Measurements from ENCODE around the gene ADISSP. TPM values are rescaled to one million over a fixed set of nuclear protein-coding genes. Genes with fewer than 3 reads are reported as not detected.

Gene ADISSP
- polyA plus RNA-seq, 1 experiment, result 34.3 TPM

GRCh38 chr20:3787324-3788014 is 19.9 kb upstream of the ADISSP start:
- Histone ChIP-seq H3K27me3 (ENCODE audit: control insufficient read depth, insufficient read depth, low read length) (no peaks in the 10 kb centered on the region), H3K4me3 (ENCODE audit: low read depth, low read length) (peak overlapping the region; percentile 19), H3K36me3 (ENCODE audit: control insufficient read depth, insufficient read depth, low read length) (peaks cover 4% of the 10 kb centered on the region; the same call in 1 of the 2 replicates)
- no peak for TF ChIP-seq CTCF (IDR thresholded peaks at IDR 0.05; ENCODE audit: insufficient read depth, low read depth, low read length)
- no peak for DNase-seq (ENCODE audit: low read depth)
- POLR2A ChIA-PET, result interaction anchor here (1.6 kb wide), 1 partner anchor 33 kb away, joined by 4 read pairs; the partner anchor contains the start of gene AP5S1
- CTCF ChIA-PET, result interaction anchor here (0.8 to 12.0 kb wide), 13 partner anchors 9 to 297 kb away, joined by 3 to 248 read pairs (median 5); partner anchors contain the start of genes AP5S1 and CDC25B

GRCh38 chr20:3786665-3787323 is 19.2 kb upstream of the ADISSP start, which contains the start of gene CENPB:
Gene CENPB (minus strand): TSS chr20:3786740. CDS start chr20:3786483, 257 bp downstream.
- no peaks in the 10 kb centered on the region for H3K27me3 ChIP-seq (ENCODE audit: control insufficient read depth, insufficient read depth, low read length)
- no peak for DNase-seq (ENCODE audit: low read depth)

GRCh38 chr20:3786126-3786484 is 18.6 kb upstream of the ADISSP start:
- ChIA-PET CTCF (interaction anchor here (0.6 to 12.0 kb wide), 21 partner anchors 9 to 299 kb away, joined by 3 to 248 read pairs (median 5); partner anchors contain the start of genes ADISSP, AP5S1 and CDC25B), POLR2A (interaction anchor here (1.6 kb wide), 1 partner anchor 34 kb away, joined by 4 read pairs; the partner anchor contains the start of gene AP5S1)
- peaks cover 4% of the 10 kb centered on the region; the same call in 1 of the 2 replicates for H3K36me3 ChIP-seq (ENCODE audit: control insufficient read depth, insufficient read depth, low read length)
- TF ChIP-seq CTCF (IDR thresholded peaks at IDR 0.05; ENCODE audit: insufficient read depth, low read depth, low read length), result no peak
- no peaks in the 10 kb centered on the region for H3K27me3 ChIP-seq (ENCODE audit: control insufficient read depth, insufficient read depth, low read length)
- peak overlapping the region; percentile 71 for H3K4me3 ChIP-seq (ENCODE audit: low read depth, low read length)
- no peak for DNase-seq (ENCODE audit: low read depth)

More at GRCh38 chr20:3786665-3787323, 19.2 kb upstream of the ADISSP start, which contains the start of gene CENPB:
- ChIA-PET CTCF (interaction anchor here (0.6 to 12.0 kb wide), 24 partner anchors 9 to 298 kb away, joined by 3 to 248 read pairs (median 4); partner anchors contain the start of genes ADISSP, AP5S1 and CDC25B), POLR2A (interaction anchor here (1.6 kb wide), 1 partner anchor 34 kb away, joined by 4 read pairs; the partner anchor contains the start of gene AP5S1)
- Histone ChIP-seq H3K36me3 (ENCODE audit: control insufficient read depth, insufficient read depth, low read length) (peaks cover 4% of the 10 kb centered on the region; the same call in 1 of the 2 replicates), H3K4me3 (ENCODE audit: low read depth, low read length) (peak within 1 kb of the TSS; percentile 71)
- TF ChIP-seq CTCF (IDR thresholded peaks at IDR 0.05; ENCODE audit: insufficient read depth, low read depth, low read length), result peak; percentile 45

GRCh38 chr20:3785240-3786125 is 17.9 kb upstream of the ADISSP start:
- DNase-seq (ENCODE audit: low read depth), result no peak
- peak overlapping the region; percentile 71 for H3K4me3 ChIP-seq (ENCODE audit: low read depth, low read length)
- POLR2A ChIA-PET, result no interaction called here
- no peak for TF ChIP-seq CTCF (IDR thresholded peaks at IDR 0.05; ENCODE audit: insufficient read depth, low read depth, low read length)
- CTCF ChIA-PET, result interaction anchor here (0.8 to 12.0 kb wide), 13 partner anchors 17 to 109 kb away, joined by 3 to 248 read pairs (median 5); partner anchors contain the start of genes ADISSP and AP5S1
- no peaks in the 10 kb centered on the region for H3K27me3 ChIP-seq (ENCODE audit: control insufficient read depth, insufficient read depth, low read length)
- H3K36me3 ChIP-seq (ENCODE audit: control insufficient read depth, insufficient read depth, low read length), result peaks cover 4% of the 10 kb centered on the region; the same call in 1 of the 2 replicates

Measured in BJ (cell line).